ENCODE results near the gene ITGA8. TPM values are rescaled to one million over a fixed set of nuclear protein-coding genes. Genes with fewer than 3 reads are reported as not detected.

Gene ITGA8
- total and polyA plus RNA-seq, 8 donors: 1.7 to 55.8 (median 22.0) TPM

GRCh38 chr10:15609246-15609645 lies 110.5 kb downstream of the ITGA8 start:
- DNase-seq: no peak
- intact Hi-C loops (cut with DNase I; ENCODE audit: low total_unique reads): no loop called here
- H3K27me3 ChIP-seq: no peaks in the 10 kb centered on the region
- 89 to 97% (median 92%) methylated on average over 2 of the region's 2 CpGs for WGBS, 5 donors
- no peaks in the 10 kb centered on the region for H3K4me1 ChIP-seq
- no peak overlapping the region for H3K27ac ChIP-seq
- peaks cover 0 to 11% (median 4%) of the 10 kb centered on the region in 4 donors for H3K36me3 ChIP-seq
- no peak for TF ChIP-seq POLR2AphosphoS5 (IDR thresholded peaks at IDR 0.05)
- TF ChIP-seq EP300 (IDR thresholded peaks at IDR 0.05): no peak
- TF ChIP-seq POLR2A (IDR thresholded peaks at IDR 0.05): no peak
- TF ChIP-seq, protein P1, sequence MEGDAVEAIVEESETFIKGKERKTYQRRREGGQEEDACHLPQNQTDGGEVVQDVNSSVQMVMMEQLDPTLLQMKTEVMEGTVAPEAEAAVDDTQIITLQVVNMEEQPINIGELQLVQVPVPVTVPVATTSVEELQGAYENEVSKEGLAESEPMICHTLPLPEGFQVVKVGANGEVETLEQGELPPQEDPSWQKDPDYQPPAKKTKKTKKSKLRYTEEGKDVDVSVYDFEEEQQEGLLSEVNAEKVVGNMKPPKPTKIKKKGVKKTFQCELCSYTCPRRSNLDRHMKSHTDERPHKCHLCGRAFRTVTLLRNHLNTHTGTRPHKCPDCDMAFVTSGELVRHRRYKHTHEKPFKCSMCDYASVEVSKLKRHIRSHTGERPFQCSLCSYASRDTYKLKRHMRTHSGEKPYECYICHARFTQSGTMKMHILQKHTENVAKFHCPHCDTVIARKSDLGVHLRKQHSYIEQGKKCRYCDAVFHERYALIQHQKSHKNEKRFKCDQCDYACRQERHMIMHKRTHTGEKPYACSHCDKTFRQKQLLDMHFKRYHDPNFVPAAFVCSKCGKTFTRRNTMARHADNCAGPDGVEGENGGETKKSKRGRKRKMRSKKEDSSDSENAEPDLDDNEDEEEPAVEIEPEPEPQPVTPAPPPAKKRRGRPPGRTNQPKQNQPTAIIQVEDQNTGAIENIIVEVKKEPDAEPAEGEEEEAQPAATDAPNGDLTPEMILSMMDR (IDR thresholded peaks at IDR 0.05): no peak
- no peak overlapping the region for H3K4me3 ChIP-seq
- H3K9me3 ChIP-seq: no peaks in the 10 kb centered on the region

GRCh38 chr10:15606377-15606776 lies 113.3 kb downstream of the ITGA8 start:
- TF ChIP-seq POLR2AphosphoS5 (IDR thresholded peaks at IDR 0.05): no peak
- TF ChIP-seq EP300 (IDR thresholded peaks at IDR 0.05): no peak
- TF ChIP-seq POLR2A (IDR thresholded peaks at IDR 0.05): no peak
- TF ChIP-seq, protein P1 (IDR thresholded peaks at IDR 0.05): no peak
- WGBS, 5 donors: 77 to 88% (median 85%) methylated on average over 4 of the region's 4 CpGs
- Histone ChIP-seq H3K27ac (no peak overlapping the region), H3K4me1 (peaks cover 0 to 5% (median 0%) of the 10 kb centered on the region in 4 donors), H3K36me3 (peaks cover 0 to 11% (median 4%) of the 10 kb centered on the region in 4 donors), H3K9me3 (no peaks in the 10 kb centered on the region), H3K27me3 (no peaks in the 10 kb centered on the region), H3K4me3 (no peak overlapping the region)
- intact Hi-C loops (cut with DNase I; ENCODE audit: low total_unique reads): no loop called here
- DNase-seq: no peak

GRCh38 chr10:15605740-15606369 lies 113.9 kb downstream of the ITGA8 start:
- no peaks in the 10 kb centered on the region for H3K9me3 ChIP-seq
- no peak for DNase-seq
- H3K27me3 ChIP-seq: no peaks in the 10 kb centered on the region
- no peak for TF ChIP-seq POLR2A (IDR thresholded peaks at IDR 0.05)
- no peak for TF ChIP-seq EP300 (IDR thresholded peaks at IDR 0.05)
- TF ChIP-seq, protein P1 (IDR thresholded peaks at IDR 0.05): no peak
- no peak for TF ChIP-seq POLR2AphosphoS5 (IDR thresholded peaks at IDR 0.05)
- H3K4me1 ChIP-seq: peaks cover 0 to 5% (median 0%) of the 10 kb centered on the region in 4 donors
- 73 to 77% (median 75%) methylated on average over 6 of the region's 6 CpGs for WGBS, 5 donors
- H3K27ac ChIP-seq: no peak overlapping the region
- no peak overlapping the region for H3K4me3 ChIP-seq
- H3K36me3 ChIP-seq: peaks cover 0 to 11% (median 4%) of the 10 kb centered on the region in 4 donors
- intact Hi-C loops (cut with DNase I; ENCODE audit: low total_unique reads): no loop called here

GRCh38 chr10:15603446-15604011 lies 116.2 kb downstream of the ITGA8 start:
- Histone ChIP-seq H3K36me3 (peaks cover 0 to 11% (median 4%) of the 10 kb centered on the region in 4 donors), H3K9me3 (no peaks in the 10 kb centered on the region), H3K4me3 (no peak overlapping the region), H3K27me3 (no peaks in the 10 kb centered on the region), H3K27ac (no peak overlapping the region), H3K4me1 (peaks cover 0 to 5% (median 0%) of the 10 kb centered on the region in 4 donors)
- WGBS, 5 donors: 51 to 64% (median 59%) methylated on average over 3 of the region's 3 CpGs
- intact Hi-C loops (cut with DNase I; ENCODE audit: low total_unique reads): no loop called here
- no peak for DNase-seq
- TF ChIP-seq POLR2A (IDR thresholded peaks at IDR 0.05): no peak
- TF ChIP-seq, protein P1 (IDR thresholded peaks at IDR 0.05): no peak
- TF ChIP-seq POLR2AphosphoS5 (IDR thresholded peaks at IDR 0.05): no peak
- TF ChIP-seq EP300 (IDR thresholded peaks at IDR 0.05): no peak

Measured in stomach (tissue), 9 donors.